ENCODE data around the gene CRABP1.

- TF ChIP-seq EZH2 (optimal IDR thresholded peaks at IDR 0.05; ENCODE audit: low read depth, low read length) (no peak), CTCF (IDR thresholded peaks at IDR 0.05; ENCODE audit: low read length) (no peak)
Measured at GRCh38 chr15:78321786-78322185, 18.4 kb upstream of the CRABP1 start.
